HT1080 (cell line): ENCODE results near the gene CHCHD10. TPM values are rescaled to one million over a fixed set of nuclear protein-coding genes. Genes with fewer than 3 reads are reported as not detected.

Source experiments
- DNase-seq: peaks from one replicate; pipeline ENCODE4 v3.0.0-alpha.2; 2015; ENCODE audit warnings: low read depth
- total RNA-seq: library from RNA; depleted of rRNA; stranded (reverse); fragments of >200 nt; shearing (Covaris generic); gene quantifications from 2 replicates; pipeline ENCODE4 v1.2.3, GENCODE V29; 2014

Gene CHCHD10
- total RNA-seq, 1 experiment from 2014 or later: not detected

- DNase-seq: no peak
Measured at GRCh38 chr22:23787910-23788309, 20.1 kb upstream of the CHCHD10 start.

DNA sequence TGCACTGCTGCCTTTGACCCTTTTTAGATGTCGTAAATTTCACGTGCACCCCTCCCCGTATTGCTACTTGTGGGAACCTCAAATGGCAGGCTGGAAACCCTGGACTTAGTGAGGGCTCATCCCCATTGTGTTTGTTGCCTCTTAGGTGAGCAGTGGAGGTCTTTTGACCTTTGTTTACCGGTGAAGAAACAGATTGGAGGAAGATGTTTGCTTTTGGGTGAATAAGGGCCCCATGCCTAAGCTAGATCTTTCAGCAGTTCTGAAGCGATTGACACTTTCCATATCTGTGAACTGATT, 19.8 kb upstream of the CHCHD10 start:
- DNase-seq: no peak

GRCh38 chr22:23786752-23787599, 19.2 kb upstream of the CHCHD10 start, which contains the start of gene SMARCB1:
Gene SMARCB1 (plus strand): TSS chr22:23786966. CDS start chr22:23787170, 204 bp downstream.
- peak; percentile 87 for DNase-seq

- no peak for DNase-seq
Measured at GRCh38 chr22:23786261-23786710, 18.5 kb upstream of the CHCHD10 start.

- DNase-seq: peak; percentile 71
Measured at GRCh38 chr22:23784215-23784732, 16.5 kb upstream of the CHCHD10 start.

DNA sequence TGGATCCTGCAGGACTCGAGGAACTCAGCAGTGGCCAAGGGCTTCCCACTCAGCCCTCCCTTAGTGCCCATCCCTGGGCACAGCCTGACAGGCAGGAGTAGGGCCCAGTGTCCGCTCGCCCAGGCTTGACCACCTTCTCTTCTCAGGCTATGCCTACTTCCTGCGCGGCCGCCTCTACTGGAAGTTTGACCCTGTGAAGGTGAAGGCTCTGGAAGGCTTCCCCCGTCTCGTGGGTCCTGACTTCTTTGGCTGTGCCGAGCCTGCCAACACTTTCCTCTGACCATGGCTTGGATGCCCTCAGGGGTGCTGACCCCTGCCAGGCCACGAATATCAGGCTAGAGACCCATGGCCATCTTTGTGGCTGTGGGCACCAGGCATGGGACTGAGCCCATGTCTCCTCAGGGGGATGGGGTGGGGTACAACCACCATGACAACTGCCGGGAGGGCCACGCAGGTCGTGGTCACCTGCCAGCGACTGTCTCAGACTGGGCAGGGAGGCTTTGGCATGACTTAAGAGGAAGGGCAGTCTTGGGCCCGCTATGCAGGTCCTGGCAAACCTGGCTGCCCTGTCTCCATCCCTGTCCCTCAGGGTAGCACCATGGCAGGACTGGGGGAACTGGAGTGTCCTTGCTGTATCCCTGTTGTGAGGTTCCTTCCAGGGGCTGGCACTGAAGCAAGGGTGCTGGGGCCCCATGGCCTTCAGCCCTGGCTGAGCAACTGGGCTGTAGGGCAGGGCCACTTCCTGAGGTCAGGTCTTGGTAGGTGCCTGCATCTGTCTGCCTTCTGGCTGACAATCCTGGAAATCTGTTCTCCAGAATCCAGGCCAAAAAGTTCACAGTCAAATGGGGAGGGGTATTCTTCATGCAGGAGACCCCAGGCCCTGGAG, 15.7 kb upstream of the CHCHD10 start:
- DNase-seq: no peak

DNA sequence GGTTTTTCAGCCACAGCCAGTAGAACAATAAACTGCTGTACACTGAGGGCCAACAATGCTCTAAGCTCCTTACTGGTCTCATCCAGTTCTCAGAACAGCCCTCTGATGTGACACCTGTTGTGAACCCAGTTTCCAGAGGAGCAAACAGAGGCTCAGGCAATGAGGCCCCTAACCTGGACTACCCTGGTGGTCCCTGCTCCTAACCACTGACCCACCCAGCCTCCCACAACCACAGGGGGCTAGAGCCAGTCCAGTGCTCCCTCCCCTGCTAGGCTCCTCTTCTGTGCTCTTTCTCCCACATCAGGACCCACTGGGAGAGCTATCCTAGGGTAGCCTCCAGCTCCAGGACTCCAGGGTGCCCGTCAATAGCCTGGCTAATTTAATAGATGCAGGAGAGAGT, 14.9 kb upstream of the CHCHD10 start:
- DNase-seq: no peak

- DNase-seq: no peak
Measured at GRCh38 chr22:23782252-23782651, 14.5 kb upstream of the CHCHD10 start.

DNA sequence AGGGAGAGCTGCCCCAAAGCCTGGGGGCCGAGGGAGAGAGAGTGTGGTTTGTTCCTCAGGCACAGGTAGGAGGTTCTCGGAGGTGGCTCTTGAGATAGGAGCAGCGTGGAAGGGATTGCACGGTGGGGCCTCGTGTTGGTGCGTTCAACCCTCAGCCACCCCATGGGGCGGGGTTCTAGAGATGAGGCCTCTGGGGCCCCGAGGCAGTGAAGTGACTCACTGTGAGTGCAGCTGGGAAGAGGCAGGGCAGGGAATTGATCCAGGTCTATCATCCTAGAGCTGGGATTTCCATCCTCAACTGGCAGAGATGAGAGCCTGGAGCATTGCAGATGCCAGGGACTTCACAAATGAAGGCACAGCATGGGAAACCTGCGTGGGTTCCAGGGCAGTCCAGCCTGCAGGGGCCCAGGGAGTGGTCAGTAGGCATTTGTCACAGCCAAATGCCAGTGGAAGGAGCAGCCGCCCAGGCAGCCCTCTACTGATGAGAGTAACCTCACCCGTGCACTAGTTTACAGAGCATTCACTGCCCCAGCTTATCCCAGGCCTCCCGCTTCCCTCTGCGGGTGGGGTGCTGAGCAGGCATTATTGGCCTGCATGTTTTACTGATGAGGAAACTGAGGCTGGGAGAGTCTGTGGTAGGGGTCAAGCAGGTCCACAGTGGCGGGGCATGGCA, 13.9 kb upstream of the CHCHD10 start:
- DNase-seq: peak; percentile 58

- DNase-seq: no peak
Measured at GRCh38 chr22:23781065-23781464, 13.3 kb upstream of the CHCHD10 start.

GRCh38 chr22:23780146-23780748, 12.5 kb upstream of the CHCHD10 start:
- no peak for DNase-seq

GRCh38 chr22:23779731-23780130, 12.0 kb upstream of the CHCHD10 start:
- no peak for DNase-seq

DNA sequence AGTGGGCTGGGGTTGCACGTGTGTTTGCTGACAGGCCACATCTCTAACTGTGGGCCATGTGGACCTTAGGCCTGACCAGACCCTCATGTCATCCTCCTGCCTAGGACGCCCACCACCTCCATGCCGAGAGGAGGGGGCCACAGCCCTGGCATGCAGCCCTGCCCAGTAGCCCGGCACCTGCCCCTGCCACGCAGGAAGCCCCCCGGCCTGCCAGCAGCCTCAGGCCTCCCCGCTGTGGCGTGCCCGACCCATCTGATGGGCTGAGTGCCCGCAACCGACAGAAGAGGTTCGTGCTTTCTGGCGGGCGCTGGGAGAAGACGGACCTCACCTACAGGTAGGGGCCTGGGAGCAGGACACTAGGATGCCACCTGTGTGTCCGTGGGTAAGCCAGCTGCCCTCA, 11.3 kb upstream of the CHCHD10 start:
- DNase-seq: no peak

DNA sequence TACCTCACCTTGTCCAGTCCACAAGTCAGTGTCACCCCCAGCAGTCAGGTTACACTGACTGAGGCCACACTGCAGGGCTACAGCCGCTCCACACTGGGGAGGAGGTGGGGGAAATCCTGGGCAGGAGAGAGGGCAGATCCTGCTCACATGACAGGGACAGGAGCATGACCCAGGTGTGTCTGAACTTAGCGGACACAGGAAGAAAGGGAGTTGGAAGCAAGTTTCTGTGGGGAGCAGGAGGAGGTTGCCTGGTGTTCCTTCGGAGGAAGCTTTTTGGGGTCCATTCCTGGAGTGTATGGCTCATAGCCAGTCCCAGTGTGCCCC, 10.8 kb upstream of the CHCHD10 start:
- no peak for DNase-seq

DNA sequence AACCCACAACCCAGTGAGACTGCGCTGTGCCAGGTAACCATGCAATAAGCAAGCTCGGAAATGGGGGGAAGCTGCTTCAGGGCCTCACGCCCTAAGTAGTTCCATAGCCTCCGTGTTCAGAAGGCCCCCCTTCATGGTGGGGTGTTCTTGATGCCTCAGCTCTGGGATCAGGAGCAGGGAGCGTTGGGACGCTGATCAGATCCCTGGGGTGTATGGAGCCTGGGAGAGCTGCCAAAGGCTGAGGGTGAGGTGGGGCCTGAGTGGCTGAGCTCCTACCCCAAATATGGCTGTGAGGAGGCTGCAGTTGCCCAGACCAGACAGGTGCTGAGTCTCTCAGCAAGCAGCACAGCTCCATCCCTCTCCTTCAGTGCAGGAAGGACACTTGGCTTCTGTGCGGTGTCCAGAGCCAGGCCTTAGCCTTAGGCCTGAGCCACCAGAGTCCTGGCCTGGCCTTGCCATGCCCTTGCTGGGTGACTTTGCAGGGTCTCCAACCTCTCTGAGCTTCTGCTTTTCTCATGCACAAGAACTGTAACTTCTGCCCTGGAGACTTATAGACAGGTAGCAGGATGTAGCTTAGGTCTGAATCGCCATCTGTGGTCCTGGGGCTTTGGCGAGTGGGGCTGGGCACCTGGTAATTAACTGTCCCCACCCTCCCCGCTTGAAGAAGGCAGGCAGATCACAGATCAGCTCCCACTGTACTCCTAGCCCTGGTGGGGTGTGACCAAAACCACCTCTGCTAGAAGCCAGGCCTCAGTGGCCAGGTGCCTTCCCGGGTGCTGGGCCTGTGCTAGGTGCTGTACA, 10.2 kb upstream of the CHCHD10 start:
- no peak for DNase-seq

DNA sequence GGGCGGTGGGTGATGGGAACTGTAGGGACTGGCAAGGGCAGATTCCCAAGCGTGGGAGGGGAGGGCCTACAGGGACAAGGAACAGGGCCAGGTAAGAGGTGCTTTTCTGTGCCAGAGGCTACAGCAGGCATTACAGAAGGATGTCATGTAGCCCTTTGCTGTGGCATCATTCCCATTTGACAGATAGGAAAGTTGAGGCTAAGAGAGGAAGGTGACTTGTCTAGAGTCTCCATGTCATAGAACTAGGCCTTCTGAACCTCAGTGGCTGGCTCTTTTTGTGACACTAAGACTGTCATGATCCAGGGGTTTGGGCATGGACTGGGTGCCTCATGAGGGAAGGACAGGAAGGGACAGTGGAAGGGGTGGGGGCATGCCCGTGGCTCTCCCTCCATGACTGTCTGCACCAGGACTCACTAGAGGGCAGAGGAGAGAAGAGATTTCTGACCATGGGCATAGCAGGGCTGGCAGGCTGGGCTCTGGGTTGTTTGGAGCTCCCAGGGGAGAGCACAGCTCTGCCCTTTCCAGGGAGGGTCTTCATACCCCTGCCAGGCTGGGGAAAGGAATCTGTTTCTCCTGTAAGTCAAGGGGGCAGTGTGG, 8.1 kb upstream of the CHCHD10 start:
- no peak for DNase-seq

DNA sequence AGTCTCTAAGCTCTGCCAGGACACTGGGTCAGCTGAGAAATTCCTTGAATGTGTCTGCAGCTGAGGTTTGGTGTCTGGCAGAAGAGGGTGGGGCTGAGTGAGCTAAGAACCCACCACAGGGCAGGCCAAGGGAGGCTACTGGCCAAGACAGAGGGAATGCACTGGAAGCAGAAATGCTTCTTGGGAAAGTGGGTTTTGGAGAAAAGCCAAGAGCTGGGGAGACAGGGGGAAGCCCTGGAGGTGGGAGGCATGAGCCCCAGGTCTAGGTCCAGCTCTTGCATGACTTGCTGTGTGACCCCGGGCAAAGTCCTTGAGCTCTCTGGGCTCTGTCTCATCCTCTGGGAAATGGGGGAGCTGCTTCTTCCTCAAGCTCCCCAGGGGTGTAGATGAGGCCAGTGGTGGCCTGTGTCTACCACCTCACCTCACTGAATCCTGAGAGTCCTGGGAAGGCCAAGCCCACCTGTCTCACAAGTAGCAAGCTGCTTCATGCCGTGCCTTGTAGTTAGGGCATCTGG, 7.2 kb upstream of the CHCHD10 start:
- peak; percentile 28 for DNase-seq

GRCh38 chr22:23774114-23774921, 6.5 kb upstream of the CHCHD10 start:
- no peak for DNase-seq
